Stimulated activated CD8-positive, alpha-beta memory T cell treated with anti-CD3 and anti-CD28 coated beads, Interleukin-4, amount 100 ng/mL, for 1 hour (primary cell): Measurements from ENCODE around the gene DLG2.
"Not testable (repeated sequence)": the region's sequence is repeated elsewhere in the genome, so short reads cannot be mapped to it uniquely, and the experiment has no call there.

ENCODE experiments used
- DNase-seq, 2 donors: peaks; one replicate each; pipeline ENCODE4 v3.0.0-alpha.2; 2020; ENCODE audit warnings: low read depth in 2 of 2, low spot score in 1 of 2

Gene DLG2

GRCh38 chr11:83639995-83640758 lies 1987.0 kb downstream of the DLG2 start:
- no peak for DNase-seq

GRCh38 chr11:83635166-83635565 lies 1992.0 kb downstream of the DLG2 start:
- DNase-seq: no peak

- DNase-seq: no peak
Observed at GRCh38 chr11:83630211-83630610, 1996.9 kb downstream of the DLG2 start.

- no peak for DNase-seq
Observed at GRCh38 chr11:83629775-83630174, 1997.4 kb downstream of the DLG2 start.

GRCh38 chr11:83628622-83629355 lies 1998.4 kb downstream of the DLG2 start:
- DNase-seq: no peak

GRCh38 chr11:83625336-83625735 lies 2001.8 kb downstream of the DLG2 start:
- no peak for DNase-seq

- DNase-seq: no peak
Observed at GRCh38 chr11:83617671-83618070, 2009.5 kb downstream of the DLG2 start.

- DNase-seq: no peak
Observed at GRCh38 chr11:83613767-83614121, 2013.4 kb downstream of the DLG2 start.

GRCh38 chr11:83612891-83613766 lies 2014.0 kb downstream of the DLG2 start:
- no peak for DNase-seq

- DNase-seq: no peak
Observed at GRCh38 chr11:83611600-83611999, 2015.5 kb downstream of the DLG2 start.

- no peak for DNase-seq
Observed at GRCh38 chr11:83611031-83611430, 2016.1 kb downstream of the DLG2 start.

GRCh38 chr11:83609191-83609590 lies 2018.0 kb downstream of the DLG2 start:
- DNase-seq: no peak

- DNase-seq: no peak
Observed at GRCh38 chr11:83608571-83608970, 2018.6 kb downstream of the DLG2 start.

- no peak for DNase-seq
Observed at GRCh38 chr11:83601914-83602527, 2025.1 kb downstream of the DLG2 start.

GRCh38 chr11:83601201-83601913 lies 2025.8 kb downstream of the DLG2 start:
- no peak for DNase-seq

GRCh38 chr11:83600661-83601060 lies 2026.5 kb downstream of the DLG2 start:
- no peak for DNase-seq

GRCh38 chr11:83599066-83599465 lies 2028.1 kb downstream of the DLG2 start:
- DNase-seq: no peak

- DNase-seq: not testable (repeated sequence)
Observed at GRCh38 chr11:83587797-83588196, 2039.3 kb downstream of the DLG2 start.

- DNase-seq: no peak
Observed at GRCh38 chr11:83583757-83584366, 2043.3 kb downstream of the DLG2 start.

GRCh38 chr11:83574519-83574918 lies 2052.6 kb downstream of the DLG2 start:
- DNase-seq: no peak
